OCI-LY7 (cell line): ENCODE data around the gene APOB. TPM values are rescaled to one million over a fixed set of nuclear protein-coding genes. Genes with fewer than 3 reads are reported as not detected.

Experiments
- BruUV-seq: library from RNA; stranded (reverse); fragments of 400-500 nt; replicated peaks from 2 replicates; lab custom pipeline; 2021; lab: Mats Ljungman, UMichigan
- CTCF ChIA-PET: fragments of 300-600 bp; sonication (Branson Sonifier 250); formaldehyde crosslinking; loops from one replicate; lab custom pipeline; 2022; ENCODE audit warnings: antibody characterized with exemption; ENCODE audit not compliant: unreplicated experiment; lab: Charles Lee
- POLR2A ChIA-PET: fragments of 300-600 bp; sonication (Branson Sonifier 250); formaldehyde crosslinking; loops from one replicate; lab custom pipeline; 2022; ENCODE audit warnings: antibody characterized with exemption; lab: Charles Lee
- DNase-seq: peaks from one replicate; pipeline ENCODE4 v3.0.0-alpha.2; 2015; ENCODE audit warnings: low spot score
- H2AFZ ChIP-seq: fragments of 200-600 bp; sonication (generic), shearing (Covaris generic); 2 replicates; pipeline ENCODE4 v1.6.1; 2014; ENCODE audit warnings: mild to moderate bottlenecking, antibody characterized with exemption, low read length, moderate library complexity
- H3K27ac ChIP-seq: fragments of 200-600 bp; sonication (generic); 2 replicates; pipeline ENCODE4 v1.5.1; 2014; ENCODE audit warnings: mixed run types, low read depth, mild to moderate bottlenecking, moderate library complexity, low read length, inconsistent platforms; ENCODE audit not compliant: poor library complexity, severe bottlenecking
- H3K36me3 ChIP-seq: fragments of 200-600 bp; sonication (generic); 2 replicates; pipeline ENCODE4 v1.6.1; 2014; ENCODE audit warnings: mild to moderate bottlenecking, antibody characterized with exemption, low read length, moderate library complexity, mixed read lengths; ENCODE audit not compliant: insufficient read depth
- H3K4me1 ChIP-seq: fragments of 200-600 bp; sonication (generic); 2 replicates; pipeline ENCODE4 v1.5.1; 2014; ENCODE audit warnings: mild to moderate bottlenecking, low read length; ENCODE audit not compliant: insufficient read depth, poor library complexity, severe bottlenecking
- H3K4me2 ChIP-seq: fragments of 200-600 bp; sonication (generic); 2 replicates; pipeline ENCODE4 v1.6.1; 2014; ENCODE audit warnings: mild to moderate bottlenecking, low read length
- H3K4me3 ChIP-seq: fragments of 200-600 bp; sonication (generic); 2 replicates; pipeline ENCODE4 v1.5.1; 2014; ENCODE audit warnings: mild to moderate bottlenecking, low read depth, low read length; ENCODE audit not compliant: poor library complexity, severe bottlenecking
- H3K79me2 ChIP-seq: fragments of 200-600 bp; sonication (generic); 2 replicates; pipeline ENCODE4 v1.6.1; 2016; ENCODE audit warnings: low read depth, mild to moderate bottlenecking, low read length, moderate library complexity, mixed read lengths; ENCODE audit not compliant: insufficient read depth
- H3K9me2 ChIP-seq: fragments of 200-600 bp; sonication (generic); 2 replicates; pipeline ENCODE4 v1.6.1; 2016; ENCODE audit warnings: mild to moderate bottlenecking, low read length, mixed read lengths; ENCODE audit not compliant: insufficient read depth
- H3K9me3 ChIP-seq: fragments of 200-600 bp; sonication (generic); 2 replicates; pipeline ENCODE4 v1.6.1; 2014; ENCODE audit warnings: mild to moderate bottlenecking, mixed run types, low read length, mixed read lengths
- H4K20me1 ChIP-seq: fragments of 200-600 bp; sonication (generic); 2 replicates; pipeline ENCODE4 v1.6.1; 2014; ENCODE audit warnings: mild to moderate bottlenecking, antibody characterized with exemption, low read length, moderate library complexity, mixed read lengths; ENCODE audit not compliant: insufficient read depth
- EZH2phosphoT487 ChIP-seq: fragments of 200-600 bp; sonication (generic); IDR thresholded peaks from 2 replicates; pipeline ENCODE4 v1.6.1; 2018; ENCODE audit warnings: low read depth, borderline replicate concordance, mild to moderate bottlenecking, mixed run types, antibody characterized with exemption, low read length, moderate library complexity, mixed read lengths
- intact Hi-C: fragments of 100-400 bp; cut with micrococcal nuclease; formaldehyde crosslinking; loops from one replicate; pipeline ENCODE4 v1.10.0; 2022; ENCODE audit not compliant: unreplicated experiment
- total RNA-seq, 2 experiments: library from RNA; depleted of rRNA in 1 of 2; stranded (reverse); fragments of >200 nt in 1 of 2; shearing (Covaris generic) in 1 of 2; gene quantifications; 2 replicates each; pipeline ENCODE4 v1.2.3, GENCODE V29; 2014 to 2022
- TF ChIP-seq, protein P1 (sequence below): fragments of 200-600 bp; sonication (generic); conservative IDR thresholded peaks from 2 replicates; pipeline ENCODE4 v1.5.1; 2014; ENCODE audit warnings: mild to moderate bottlenecking, antibody characterized with exemption, low read length, moderate library complexity, mixed read lengths

The APOB gene
- total RNA-seq, 2 experiments from 2014 or later: 0.03 TPM; not detected in 1

DNA sequence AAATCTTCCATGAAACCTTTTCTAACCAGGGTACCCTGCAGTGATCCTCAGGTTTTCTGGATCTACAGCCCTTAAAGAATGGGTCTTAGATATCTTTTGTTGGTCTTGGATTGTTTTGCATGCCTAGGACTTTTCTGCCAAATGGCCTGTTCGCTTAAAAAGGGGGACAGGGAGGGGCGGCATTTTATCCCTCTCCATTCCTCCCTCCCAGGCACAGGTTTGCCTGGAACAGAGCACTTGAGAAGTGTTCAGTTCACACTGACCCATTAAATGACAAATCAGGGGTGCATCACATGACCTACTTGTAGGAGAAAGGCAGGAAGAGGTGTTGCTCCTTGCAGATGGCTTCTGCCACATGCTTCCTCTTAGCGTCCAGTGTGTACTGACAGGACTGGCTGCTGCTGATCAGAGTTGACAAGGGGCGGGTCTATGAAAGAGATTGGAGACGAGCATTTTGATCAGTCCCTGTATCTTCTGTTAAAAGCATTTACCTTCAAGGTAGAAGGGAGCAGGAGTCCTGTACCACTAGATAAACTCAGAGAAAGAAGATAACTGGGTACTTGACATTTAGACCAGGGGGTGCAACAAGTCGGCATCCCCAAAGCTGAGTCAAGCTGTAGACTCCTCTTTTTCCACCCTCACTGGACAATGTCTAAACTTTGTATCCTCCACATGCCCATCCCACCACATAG, 8.4 kb downstream of the APOB start:
- POLR2A ChIA-PET: no interaction called here
- intact Hi-C loops: no loop called here

GRCh38 chr2:21034972-21035279, 8.9 kb downstream of the APOB start:
- ChIA-PET CTCF (no interaction called here), POLR2A (no interaction called here)
- Histone ChIP-seq H3K4me1 (no peaks in the 10 kb centered on the region), H3K79me2 (no peaks in the 10 kb centered on the region), H3K4me2 (no peak overlapping the region), H2AFZ (no peak overlapping the region), H3K9me2 (no peaks in the 10 kb centered on the region), H3K9me3 (no peaks in the 10 kb centered on the region), H3K4me3 (no peak overlapping the region), H3K36me3 (no peaks in the 10 kb centered on the region), H4K20me1 (no peaks in the 10 kb centered on the region), H3K27ac (no peak overlapping the region)
- TF ChIP-seq EZH2phosphoT487: no peak
- TF ChIP-seq, protein P1, sequence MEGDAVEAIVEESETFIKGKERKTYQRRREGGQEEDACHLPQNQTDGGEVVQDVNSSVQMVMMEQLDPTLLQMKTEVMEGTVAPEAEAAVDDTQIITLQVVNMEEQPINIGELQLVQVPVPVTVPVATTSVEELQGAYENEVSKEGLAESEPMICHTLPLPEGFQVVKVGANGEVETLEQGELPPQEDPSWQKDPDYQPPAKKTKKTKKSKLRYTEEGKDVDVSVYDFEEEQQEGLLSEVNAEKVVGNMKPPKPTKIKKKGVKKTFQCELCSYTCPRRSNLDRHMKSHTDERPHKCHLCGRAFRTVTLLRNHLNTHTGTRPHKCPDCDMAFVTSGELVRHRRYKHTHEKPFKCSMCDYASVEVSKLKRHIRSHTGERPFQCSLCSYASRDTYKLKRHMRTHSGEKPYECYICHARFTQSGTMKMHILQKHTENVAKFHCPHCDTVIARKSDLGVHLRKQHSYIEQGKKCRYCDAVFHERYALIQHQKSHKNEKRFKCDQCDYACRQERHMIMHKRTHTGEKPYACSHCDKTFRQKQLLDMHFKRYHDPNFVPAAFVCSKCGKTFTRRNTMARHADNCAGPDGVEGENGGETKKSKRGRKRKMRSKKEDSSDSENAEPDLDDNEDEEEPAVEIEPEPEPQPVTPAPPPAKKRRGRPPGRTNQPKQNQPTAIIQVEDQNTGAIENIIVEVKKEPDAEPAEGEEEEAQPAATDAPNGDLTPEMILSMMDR: no peak
- no TSS peak for BruUV-seq
- intact Hi-C loops: no loop called here
- DNase-seq: no peak

More for the DNA sequence above, 8.4 kb downstream of the APOB start:
- Histone ChIP-seq H3K36me3 (no peaks in the 10 kb centered on the region), H3K27ac (no peak overlapping the region), H3K4me2 (no peak overlapping the region), H3K79me2 (no peaks in the 10 kb centered on the region), H3K4me1 (no peaks in the 10 kb centered on the region), H3K9me2 (no peaks in the 10 kb centered on the region), H2AFZ (no peak overlapping the region), H3K4me3 (no peak overlapping the region), H4K20me1 (no peaks in the 10 kb centered on the region), H3K9me3 (no peaks in the 10 kb centered on the region)
- BruUV-seq: no TSS peak
- CTCF ChIA-PET: no interaction called here
- TF ChIP-seq EZH2phosphoT487: no peak
- TF ChIP-seq, protein P1: no peak
- DNase-seq: no peak

- H3K9me3 ChIP-seq: no peaks in the 10 kb centered on the region
- no peak overlapping the region for H3K27ac ChIP-seq
- no peaks in the 10 kb centered on the region for H3K9me2 ChIP-seq
- H3K4me2 ChIP-seq: no peak overlapping the region
- POLR2A ChIA-PET: no interaction called here
- H3K4me3 ChIP-seq: no peak overlapping the region
- BruUV-seq: no TSS peak
- no peaks in the 10 kb centered on the region for H3K4me1 ChIP-seq
- H4K20me1 ChIP-seq: no peaks in the 10 kb centered on the region
- no peaks in the 10 kb centered on the region for H3K36me3 ChIP-seq
- intact Hi-C loops: no loop called here
- CTCF ChIA-PET: no interaction called here
- TF ChIP-seq, protein P1: no peak
- TF ChIP-seq EZH2phosphoT487: no peak
- DNase-seq: no peak
- no peaks in the 10 kb centered on the region for H3K79me2 ChIP-seq
- no peak overlapping the region for H2AFZ ChIP-seq
These were observed 9.5 kb downstream of the APOB start for GRCh38 chr2:21034156-21034971.
